C4-2B (cell line): ENCODE measurements around the gene TRAF3IP3.

Experiments
- ZFX ChIP-seq: fragments of 450-650 bp; IDR thresholded peaks from 2 replicates; pipeline ENCODE4 v1.6.1; 2017
- TF ChIP-seq, protein P1 (sequence below): fragments of 450-650 bp; conservative IDR thresholded peaks from 2 replicates; pipeline ENCODE4 v1.5.1; 2017; ENCODE audit warnings: mild to moderate bottlenecking

- TF ChIP-seq, protein P1, sequence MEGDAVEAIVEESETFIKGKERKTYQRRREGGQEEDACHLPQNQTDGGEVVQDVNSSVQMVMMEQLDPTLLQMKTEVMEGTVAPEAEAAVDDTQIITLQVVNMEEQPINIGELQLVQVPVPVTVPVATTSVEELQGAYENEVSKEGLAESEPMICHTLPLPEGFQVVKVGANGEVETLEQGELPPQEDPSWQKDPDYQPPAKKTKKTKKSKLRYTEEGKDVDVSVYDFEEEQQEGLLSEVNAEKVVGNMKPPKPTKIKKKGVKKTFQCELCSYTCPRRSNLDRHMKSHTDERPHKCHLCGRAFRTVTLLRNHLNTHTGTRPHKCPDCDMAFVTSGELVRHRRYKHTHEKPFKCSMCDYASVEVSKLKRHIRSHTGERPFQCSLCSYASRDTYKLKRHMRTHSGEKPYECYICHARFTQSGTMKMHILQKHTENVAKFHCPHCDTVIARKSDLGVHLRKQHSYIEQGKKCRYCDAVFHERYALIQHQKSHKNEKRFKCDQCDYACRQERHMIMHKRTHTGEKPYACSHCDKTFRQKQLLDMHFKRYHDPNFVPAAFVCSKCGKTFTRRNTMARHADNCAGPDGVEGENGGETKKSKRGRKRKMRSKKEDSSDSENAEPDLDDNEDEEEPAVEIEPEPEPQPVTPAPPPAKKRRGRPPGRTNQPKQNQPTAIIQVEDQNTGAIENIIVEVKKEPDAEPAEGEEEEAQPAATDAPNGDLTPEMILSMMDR: no peak
- TF ChIP-seq ZFX: no peak
These were observed 29.7 kb downstream of the TRAF3IP3 start for GRCh38 chr1:209785592-209785991.
